ENCODE data around the gene SDR39U1.
A peak's percentile ranks its signal among the peaks of the same experiment; 100 is the strongest.
"Not testable (repeated sequence)": the region's sequence is repeated elsewhere in the genome, so short reads cannot be mapped to it uniquely, and the experiment has no call there.

Gene SDR39U1

GRCh38 chr14:24442240-24443052 lies at the start of gene SDR39U1:
SDR39U1 (minus strand) TSS chr14:24442776; CDS start chr14:24442769, 7 bp downstream.
- TF ChIP-seq CTCF (conservative IDR thresholded peaks at IDR 0.05; ENCODE audit: low read length): no peak

GRCh38 chr14:24491586-24492408 lies 49.2 kb upstream of the SDR39U1 start:
- H3K4me3 ChIP-seq (ENCODE audit: low read length); DNase-seq (ENCODE audit: low read depth): not testable (repeated sequence)

More at GRCh38 chr14:24442240-24443052, at the start of gene SDR39U1:
- peak within 1 kb of the TSS; percentile 96 for H3K4me3 ChIP-seq (ENCODE audit: low read length)
- peak; percentile 99 for DNase-seq (ENCODE audit: low read depth)

DNA sequence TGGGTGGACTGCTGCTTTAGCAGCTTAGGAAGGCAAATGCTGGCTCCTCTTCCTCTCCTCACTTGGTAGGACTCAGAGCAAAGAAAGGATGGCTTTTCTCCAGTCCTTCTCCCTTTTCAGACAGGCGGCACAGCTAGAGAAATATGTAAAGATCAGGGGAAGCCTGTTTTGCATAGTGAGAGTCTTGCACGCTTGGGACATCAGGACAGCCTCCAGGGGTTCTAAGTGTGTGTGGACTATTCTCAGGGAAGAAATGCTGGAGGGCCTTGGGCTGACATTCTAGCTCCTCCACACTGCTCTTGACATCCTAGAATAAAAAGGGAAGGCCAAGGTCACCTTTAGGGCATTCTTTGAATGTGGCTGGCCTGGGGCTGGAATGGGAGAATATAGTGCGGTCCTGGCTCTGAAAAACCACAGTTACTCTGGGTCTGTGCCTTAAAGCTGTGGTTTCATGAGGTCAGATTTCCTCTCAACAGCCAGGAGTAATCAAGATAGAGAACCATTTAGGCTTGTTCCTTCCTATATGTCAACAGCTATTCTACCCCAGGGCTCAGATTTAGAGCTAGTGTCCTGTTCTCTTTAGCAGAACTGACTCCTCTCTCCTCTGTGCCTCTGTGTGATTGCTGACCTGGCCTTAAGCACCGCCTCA lies 41.2 kb upstream of the SDR39U1 start:
- no peak overlapping the region for H3K4me3 ChIP-seq (ENCODE audit: low read length)
- TF ChIP-seq CTCF (conservative IDR thresholded peaks at IDR 0.05; ENCODE audit: low read length): no peak
- no peak for DNase-seq (ENCODE audit: low read depth)

DNA sequence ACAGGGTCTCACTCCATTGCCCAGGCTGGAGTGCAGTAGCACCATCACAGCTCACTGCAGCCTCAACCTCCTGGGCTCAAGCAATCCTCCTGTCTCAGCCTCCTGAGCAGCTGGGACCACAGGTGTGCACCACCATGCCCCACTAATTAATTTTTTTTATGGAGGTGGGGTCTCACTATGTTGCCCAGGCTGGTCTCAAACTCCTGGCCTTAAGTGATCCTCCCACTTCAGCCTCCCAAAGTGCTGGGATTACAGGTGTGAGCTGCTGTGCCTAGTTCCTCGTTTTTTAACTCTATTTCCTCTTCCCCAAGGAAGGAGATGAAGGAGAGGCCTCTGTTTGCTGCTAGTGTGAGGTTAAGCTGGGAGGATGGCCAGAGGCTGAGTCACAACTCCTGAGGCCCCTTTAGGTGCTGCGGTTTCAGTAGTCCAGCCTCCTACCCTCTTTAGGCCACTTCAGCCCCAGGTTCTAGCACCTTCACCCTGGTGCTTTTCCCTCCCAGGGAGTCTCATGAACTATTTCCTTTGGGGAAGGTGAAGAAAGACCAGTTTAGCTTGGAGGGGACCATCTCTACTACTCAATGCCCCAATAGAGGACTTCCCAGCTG lies 40.2 kb upstream of the SDR39U1 start:
- DNase-seq (ENCODE audit: low read depth): peak; percentile 17

DNA sequence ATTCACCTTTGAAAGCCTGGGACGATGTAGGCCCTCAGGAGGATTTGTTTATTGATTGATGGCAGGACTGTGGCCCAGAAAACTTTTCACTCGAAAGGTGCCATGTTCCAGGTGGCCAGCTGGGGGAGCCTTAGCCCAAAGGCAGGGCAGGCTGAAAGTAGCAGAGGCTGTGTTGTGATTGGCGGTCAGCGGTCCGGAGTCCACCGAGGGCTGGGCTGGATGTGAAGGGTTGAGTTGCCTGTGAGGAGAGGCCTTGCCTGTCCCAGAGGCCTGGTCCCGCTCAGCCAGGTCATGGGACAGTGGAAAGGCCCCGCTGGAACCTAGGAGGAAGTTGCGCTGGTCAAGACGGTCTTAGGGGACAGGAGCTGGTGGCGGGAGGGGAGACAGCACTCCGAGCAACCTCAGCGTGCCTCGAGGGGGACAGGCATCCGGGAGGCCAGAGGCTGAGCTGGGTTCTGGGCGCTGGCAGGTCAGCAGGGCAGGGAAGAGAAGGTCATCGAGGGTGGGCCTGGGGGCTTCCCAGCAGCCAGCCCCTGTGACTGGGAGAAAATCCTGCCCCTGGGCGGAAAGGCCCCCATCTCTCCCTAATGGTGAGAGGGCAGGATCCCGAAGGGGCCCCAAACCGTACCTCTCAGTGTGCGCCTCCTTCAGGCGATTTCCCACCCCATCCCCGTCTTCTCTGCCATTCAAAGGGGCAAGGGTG lies 39.2 kb upstream of the SDR39U1 start:
- H3K4me3 ChIP-seq (ENCODE audit: low read length): no peak overlapping the region
- peak; percentile 11 for DNase-seq (ENCODE audit: low read depth)
- TF ChIP-seq CTCF (conservative IDR thresholded peaks at IDR 0.05; ENCODE audit: low read length): peak; percentile 57

More for the DNA sequence above, 40.2 kb upstream of the SDR39U1 start:
- H3K4me3 ChIP-seq (ENCODE audit: low read length): not testable (repeated sequence)

- not testable (repeated sequence) for DNase-seq (ENCODE audit: low read depth)
Measured at GRCh38 chr14:24479999-24480398, 37.4 kb upstream of the SDR39U1 start.

GRCh38 chr14:24475261-24475660 lies 32.7 kb upstream of the SDR39U1 start:
- no peak for TF ChIP-seq CTCF (conservative IDR thresholded peaks at IDR 0.05; ENCODE audit: low read length)
- no peak for DNase-seq (ENCODE audit: low read depth)
- no peak overlapping the region for H3K4me3 ChIP-seq (ENCODE audit: low read length)

More at GRCh38 chr14:24479999-24480398, 37.4 kb upstream of the SDR39U1 start:
- not testable (repeated sequence) for H3K4me3 ChIP-seq (ENCODE audit: low read length)

DNA sequence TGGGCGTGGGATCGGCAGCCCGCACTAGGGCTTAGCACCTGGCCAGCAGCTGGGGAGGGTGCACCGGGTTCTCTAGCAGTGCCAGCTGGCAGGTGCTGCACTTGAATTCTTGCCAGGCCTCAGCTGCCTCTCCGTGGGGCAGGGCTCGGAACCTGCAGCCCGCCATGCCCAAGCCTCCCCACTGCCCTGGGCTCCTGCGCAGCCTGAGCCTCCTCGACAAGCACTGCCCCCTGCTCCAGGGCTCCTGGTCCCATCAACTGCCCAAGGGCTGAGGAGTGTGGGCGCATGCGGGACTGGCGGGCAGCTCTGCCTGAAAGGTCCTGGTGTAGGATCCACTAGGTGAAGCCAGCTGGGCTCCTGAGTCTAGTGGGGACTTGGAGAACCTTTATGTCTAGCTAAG lies 30.6 kb upstream of the SDR39U1 start:
- TF ChIP-seq CTCF (conservative IDR thresholded peaks at IDR 0.05; ENCODE audit: low read length): no peak
- no peak overlapping the region for H3K4me3 ChIP-seq (ENCODE audit: low read length)
- DNase-seq (ENCODE audit: low read depth): no peak

DNA sequence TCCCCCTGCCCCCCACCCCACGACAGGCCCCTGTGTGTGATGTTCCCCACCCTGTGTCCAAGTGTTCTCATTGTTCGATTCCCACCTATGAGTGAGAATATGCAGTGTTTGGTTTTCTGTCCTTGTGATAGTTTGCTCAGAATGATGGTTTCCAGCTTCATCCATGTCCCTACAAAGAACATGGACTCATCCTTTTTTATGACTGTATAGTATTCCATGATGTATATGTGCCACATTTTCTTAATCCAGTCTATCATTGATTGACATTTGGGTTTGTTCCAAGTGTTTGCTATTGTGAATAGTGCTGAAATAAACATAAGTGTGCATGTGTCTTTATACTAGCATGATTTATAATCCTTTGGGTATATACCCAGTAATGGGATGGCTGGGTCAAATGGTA lies 27.9 kb upstream of the SDR39U1 start:
- H3K4me3 ChIP-seq (ENCODE audit: low read length): not testable (repeated sequence)

More for the DNA sequence above, 27.9 kb upstream of the SDR39U1 start:
- DNase-seq (ENCODE audit: low read depth): not testable (repeated sequence)

Measured in AG10803 (cell line).